BJ (cell line): ENCODE results near the gene CIB4. TPM values are rescaled to one million over a fixed set of nuclear protein-coding genes. Genes with fewer than 3 reads are reported as not detected.

Experiments used
- CTCF ChIA-PET: fragments of 350-600 bp; formaldehyde crosslinking; extraction: SDS; loops from one replicate; lab custom pipeline; 2021; ENCODE audit warnings: antibody characterized with exemption, inconsistent platforms; lab: Yijun Ruan, JAX
- POLR2A ChIA-PET: fragments of 300-600 bp; sonication (Branson Sonifier 250); formaldehyde crosslinking; extraction: SDS; loops from one replicate; lab custom pipeline; 2021; ENCODE audit warnings: antibody characterized with exemption; lab: Charles Lee
- DNase-seq: peaks from one replicate; pipeline ENCODE4 v3.0.0-alpha.2; 2011; ENCODE audit warnings: low read depth
- H3K27me3 ChIP-seq: 2 replicates; pipeline ENCODE4 v1.6.0; 2011; ENCODE audit warnings: low read length; ENCODE audit not compliant: control insufficient read depth, insufficient read depth
- H3K36me3 ChIP-seq: 2 replicates; pipeline ENCODE4 v1.5.1; 2011; ENCODE audit warnings: low read length; ENCODE audit not compliant: control insufficient read depth, insufficient read depth
- H3K4me3 ChIP-seq: 2 replicates; pipeline ENCODE4 v1.5.1; 2011; ENCODE audit warnings: low read depth, mild to moderate bottlenecking, control low read depth, low read length
- CTCF ChIP-seq: IDR thresholded peaks from 2 replicates; pipeline ENCODE4 v1.5.1; 2011; ENCODE audit warnings: low read depth, mild to moderate bottlenecking, control low read depth, inconsistent platforms, low read length, moderate library complexity; ENCODE audit not compliant: insufficient read depth
- polyA plus RNA-seq: library from polyadenylated mRNA; depleted of rRNA; stranded (reverse); fragments of >200 nt; gene quantifications from 2 replicates; pipeline ENCODE4 v1.2.3, GENCODE V29; 2011

CIB4 gene
- polyA plus RNA-seq, 1 experiment: not detected

- POLR2A ChIA-PET: no interaction called here
- no peak for TF ChIP-seq CTCF
- DNase-seq: no peak
- H3K36me3 ChIP-seq: no peaks in the 10 kb centered on the region
- H3K27me3 ChIP-seq: peaks cover 11% of the 10 kb centered on the region; the same call in 1 of the 2 replicates
- CTCF ChIA-PET: interaction anchor here (1.2 to 4.0 kb wide), 4 partner anchors 17 to 123 kb away, joined by 3 to 21 read pairs (median 12); no protein-coding TSS in a partner anchor
- no peak overlapping the region for H3K4me3 ChIP-seq
Observed at GRCh38 chr2:26623541-26624495, 17.3 kb downstream of the CIB4 start.

GRCh38 chr2:26621469-26622199 lies 19.5 kb downstream of the CIB4 start:
- Histone ChIP-seq H3K4me3 (no peak overlapping the region), H3K36me3 (no peaks in the 10 kb centered on the region), H3K27me3 (peaks cover 15% of the 10 kb centered on the region)
- ChIA-PET POLR2A (no interaction called here), CTCF (interaction anchor here (1.3 to 4.0 kb wide), 4 partner anchors 9 to 125 kb away, joined by 3 to 21 read pairs (median 12); no protein-coding TSS in a partner anchor)
- DNase-seq: no peak
- no peak for TF ChIP-seq CTCF

- no peak for TF ChIP-seq CTCF
- no peak overlapping the region for H3K4me3 ChIP-seq
- peaks cover 18% of the 10 kb centered on the region for H3K27me3 ChIP-seq
- H3K36me3 ChIP-seq: no peaks in the 10 kb centered on the region
- DNase-seq: no peak
- POLR2A ChIA-PET: no interaction called here
- CTCF ChIA-PET: interaction anchor here (4.0 kb wide), 1 partner anchor 126 kb away, joined by 21 read pairs; no protein-coding TSS in a partner anchor
Observed at GRCh38 chr2:26620031-26620605, 21.0 kb downstream of the CIB4 start.

- no peak for DNase-seq
- no peaks in the 10 kb centered on the region for H3K36me3 ChIP-seq
- ChIA-PET CTCF (interaction anchor here (2.2 kb wide), 1 partner anchor 14 kb away, joined by 7 read pairs; no protein-coding TSS in a partner anchor), POLR2A (no interaction called here)
- no peak for TF ChIP-seq CTCF
- H3K27me3 ChIP-seq: peaks cover 23% of the 10 kb centered on the region
- no peak overlapping the region for H3K4me3 ChIP-seq
Observed at GRCh38 chr2:26619521-26619951, 21.6 kb downstream of the CIB4 start.
